Renal cortical epithelial cell (primary cell): ENCODE data around the gene ADPRH. TPM values are rescaled to one million over a fixed set of nuclear protein-coding genes. Genes with fewer than 3 reads are reported as not detected.
"Not testable (repeated sequence)": the region's sequence is repeated elsewhere in the genome, so short reads cannot be mapped to it uniquely, and the experiment has no call there.

ENCODE experiments used
- DNase-seq: peaks from one replicate; pipeline ENCODE4 v3.0.0-alpha.2; 2011; ENCODE audit warnings: low read depth
- total RNA-seq: library from RNA; depleted of rRNA; stranded (reverse); fragments of >200 nt; gene quantifications from 2 replicates; pipeline ENCODE4 v1.2.3, GENCODE V29; 2014

The ADPRH gene
- total RNA-seq, 1 donor from 2014 or later, result 6.6 TPM

DNA sequence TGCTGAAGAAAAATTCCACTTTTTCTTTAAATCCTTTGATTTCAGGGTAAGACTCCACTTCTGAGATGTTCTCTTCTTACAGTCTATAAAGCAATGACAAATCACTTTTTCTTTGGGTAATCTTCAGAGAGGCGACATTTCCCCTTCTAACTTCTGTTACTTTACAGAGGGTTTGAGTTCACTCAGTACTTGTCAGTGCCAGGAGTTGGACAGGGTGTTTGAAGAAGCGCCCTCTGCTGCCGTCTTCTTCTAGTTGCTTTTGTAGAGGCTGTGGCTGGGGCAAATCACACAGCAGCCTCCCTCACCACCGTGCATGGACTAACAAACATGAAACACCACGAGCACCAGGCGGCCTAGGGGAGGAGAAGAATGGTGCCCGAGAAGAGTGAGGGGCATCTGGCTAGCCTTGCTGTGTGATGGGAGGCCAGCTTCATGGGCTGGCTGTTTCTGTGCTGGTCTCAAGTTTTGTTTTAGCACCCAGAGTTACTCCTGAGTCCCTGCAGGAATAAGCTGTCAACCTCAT is 19.8 kb upstream of the ADPRH start, which contains the start of gene CD80:
Gene CD80 (minus strand): TSS at position 174 of the 523 bp plus-strand sequence. CDS start 1,886 bp downstream, outside the sequence.
- DNase-seq, result peak; percentile 58

DNA sequence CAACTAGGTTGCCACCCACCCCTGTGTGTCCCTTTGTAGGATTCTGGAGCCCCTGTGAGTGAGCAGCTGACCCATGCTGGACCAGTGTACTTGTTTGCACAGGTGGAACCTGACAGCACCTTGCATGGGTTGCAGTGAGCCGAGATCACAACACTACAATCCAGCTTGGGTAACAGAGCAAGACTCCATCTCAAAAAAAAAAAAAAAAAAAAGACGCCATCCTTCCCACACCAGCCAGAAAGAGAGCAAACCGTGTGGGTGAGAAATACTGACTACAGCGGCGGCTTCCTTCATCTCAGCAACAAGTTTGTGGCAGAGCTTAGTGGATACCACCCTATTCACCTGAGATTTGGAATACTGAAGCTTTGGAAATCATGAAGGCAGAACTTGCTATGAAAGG is 19.1 kb upstream of the ADPRH start:
- DNase-seq, result no peak

- peak; percentile 6 for DNase-seq
Observed at GRCh38 chr3:119562307-119562961, 16.9 kb upstream of the ADPRH start.

- DNase-seq, result not testable (repeated sequence)
Observed at GRCh38 chr3:119563334-119563733, 16.0 kb upstream of the ADPRH start.

GRCh38 chr3:119569156-119569555 is 10.1 kb upstream of the ADPRH start:
- no peak for DNase-seq

GRCh38 chr3:119570229-119570628 is 9.1 kb upstream of the ADPRH start:
- DNase-seq, result no peak

DNA sequence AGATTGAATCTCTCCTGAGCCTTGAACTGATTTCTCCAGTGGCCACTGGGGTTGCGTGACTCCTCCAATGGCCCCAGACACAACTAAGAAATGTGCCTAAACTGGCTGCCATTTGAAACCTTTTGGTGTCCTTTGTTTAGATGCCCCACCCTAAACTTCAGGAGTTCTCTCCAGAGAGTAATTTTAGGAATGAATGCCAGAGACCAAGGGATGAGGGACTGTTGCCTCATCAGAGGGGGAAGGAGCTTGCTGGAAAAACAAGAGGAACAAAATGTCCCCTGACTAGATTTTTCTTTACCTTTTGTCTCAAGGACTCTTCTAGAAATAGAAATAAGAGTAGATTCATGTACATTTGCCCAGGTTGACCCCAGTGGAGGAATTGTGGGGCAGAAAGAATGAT is 8.1 kb upstream of the ADPRH start:
- no peak for DNase-seq

- DNase-seq, result no peak
Observed at GRCh38 chr3:119571688-119572087, 7.6 kb upstream of the ADPRH start.

GRCh38 chr3:119575507-119575906 is 3.8 kb upstream of the ADPRH start:
- DNase-seq, result no peak

GRCh38 chr3:119580067-119580760 is 922 bp downstream of the ADPRH start:
- no peak for DNase-seq

GRCh38 chr3:119582178-119582577 is 2.9 kb downstream of the ADPRH start:
- peak; percentile 78 for DNase-seq

DNA sequence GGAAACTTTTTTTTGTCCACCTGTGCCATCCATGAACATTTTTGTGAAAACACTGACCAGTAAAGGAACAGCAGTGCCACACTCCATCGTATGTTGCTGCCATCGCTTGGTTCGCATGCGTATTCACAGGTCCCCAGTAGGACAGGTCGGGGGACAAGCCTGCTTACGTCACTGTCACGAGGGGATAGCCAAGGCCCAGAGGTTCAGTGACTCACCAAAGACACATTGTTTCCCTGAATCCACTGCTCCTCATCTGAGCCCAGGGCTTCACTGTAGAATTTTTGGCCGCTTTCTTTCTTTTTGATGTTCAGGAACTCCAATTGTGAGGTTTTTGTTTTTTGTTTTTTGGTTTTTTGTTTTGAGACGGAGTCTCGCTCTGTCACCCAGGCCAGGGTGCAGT is 5.9 kb downstream of the ADPRH start:
- DNase-seq, result no peak

- no peak for DNase-seq
Observed at GRCh38 chr3:119585856-119586570, 6.7 kb downstream of the ADPRH start.

DNA sequence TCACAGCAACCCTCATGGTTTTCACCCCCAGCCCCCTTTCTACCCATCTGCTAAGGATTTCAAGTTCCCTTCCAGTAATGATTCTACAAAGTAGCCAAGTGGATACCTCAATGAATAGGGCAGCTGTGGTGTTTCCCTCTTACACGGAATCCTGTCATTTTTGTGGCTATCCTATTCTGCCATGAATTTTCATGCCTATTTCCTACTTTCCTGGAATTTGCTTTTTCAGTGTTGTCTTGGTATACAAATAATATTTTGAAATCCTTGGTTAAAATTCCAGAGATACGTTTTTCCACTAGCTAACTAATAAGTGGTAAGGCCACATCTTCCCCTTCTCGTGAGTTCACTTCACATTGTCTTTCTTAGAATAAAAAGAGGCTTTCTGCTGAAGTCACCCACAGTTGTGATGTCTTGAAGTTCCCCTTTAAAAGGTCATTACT is 7.5 kb downstream of the ADPRH start:
- no peak for DNase-seq

DNA sequence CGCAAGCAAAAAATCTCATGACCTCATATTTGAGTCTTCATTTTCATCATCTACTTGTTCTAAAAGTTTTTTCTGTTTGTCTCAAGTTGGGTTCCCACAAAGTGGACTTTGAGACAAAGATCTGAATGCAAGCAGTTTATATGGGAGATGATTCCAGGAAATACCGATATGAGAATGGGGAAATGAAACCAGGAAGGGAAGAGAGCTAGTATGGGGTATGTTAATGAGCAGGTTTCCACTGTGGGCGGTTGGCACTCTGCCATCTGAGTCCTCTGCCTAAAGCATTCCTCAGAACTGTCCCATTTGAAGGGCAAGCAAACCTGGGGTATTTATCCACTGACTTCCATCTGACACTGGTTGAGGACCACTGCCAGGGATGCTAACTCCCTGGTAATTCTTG is 8.8 kb downstream of the ADPRH start:
- peak; percentile 29 for DNase-seq

- DNase-seq, result no peak
Observed at GRCh38 chr3:119589102-119589773, 9.9 kb downstream of the ADPRH start.

DNA sequence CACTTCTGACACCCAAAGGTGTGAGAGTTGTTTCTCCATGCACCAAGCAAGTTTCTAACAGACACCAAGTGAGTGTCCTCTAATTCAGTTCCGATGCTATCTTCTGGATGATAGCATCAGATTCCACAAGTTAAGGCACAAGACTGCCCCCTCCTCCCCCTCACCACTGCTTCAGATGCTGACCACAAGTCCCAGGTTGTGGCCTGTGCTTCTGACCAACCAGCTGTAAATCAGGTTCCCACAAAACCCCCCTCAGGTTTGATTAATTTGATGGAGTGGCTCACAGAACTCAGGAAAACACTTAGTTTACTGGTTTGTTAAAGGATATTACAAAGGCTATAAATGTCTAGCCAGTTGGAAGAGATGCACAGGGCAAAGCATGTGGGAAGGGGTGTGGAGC is 11.4 kb downstream of the ADPRH start:
- DNase-seq, result no peak

DNA sequence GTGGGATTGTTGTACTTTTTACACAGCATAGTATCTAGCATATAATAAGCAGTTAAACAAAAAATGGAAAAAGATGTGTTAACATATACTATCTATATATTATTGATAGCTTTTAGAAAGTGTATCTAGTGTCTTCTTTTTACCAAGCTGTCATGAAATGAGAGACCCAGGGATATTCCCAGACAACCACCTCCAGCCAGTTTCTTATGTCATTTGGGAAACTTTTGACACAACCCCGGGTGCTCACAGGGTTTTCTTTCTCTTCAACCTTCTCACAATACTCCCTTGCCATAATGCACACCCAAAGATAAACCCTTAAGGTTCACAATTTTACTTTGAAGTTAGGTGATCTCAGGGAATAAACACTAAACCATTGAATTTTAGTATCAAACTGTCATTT is 13.6 kb downstream of the ADPRH start:
- DNase-seq, result no peak

DNA sequence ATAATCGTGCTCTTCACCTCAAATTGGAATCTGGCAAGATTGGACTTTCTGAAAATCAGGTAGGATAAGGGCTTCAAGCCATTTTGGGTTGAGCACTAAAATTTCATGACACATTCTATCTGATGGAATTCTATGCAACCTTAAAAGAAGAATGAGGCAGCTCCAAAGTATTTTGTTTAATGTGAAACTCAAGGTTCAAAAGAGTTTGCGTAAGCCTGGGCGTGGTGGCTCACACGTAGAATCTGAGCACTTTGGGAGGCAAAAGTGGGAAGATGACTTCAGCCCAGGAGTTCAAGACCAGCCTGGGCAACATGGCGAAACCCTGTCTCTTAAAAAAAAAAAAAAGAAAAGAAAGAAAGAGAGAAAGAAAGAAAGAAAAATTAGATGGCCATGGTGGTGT is 14.8 kb downstream of the ADPRH start:
- no peak for DNase-seq

GRCh38 chr3:119594929-119595328 is 15.6 kb downstream of the ADPRH start:
- not testable (repeated sequence) for DNase-seq

DNA sequence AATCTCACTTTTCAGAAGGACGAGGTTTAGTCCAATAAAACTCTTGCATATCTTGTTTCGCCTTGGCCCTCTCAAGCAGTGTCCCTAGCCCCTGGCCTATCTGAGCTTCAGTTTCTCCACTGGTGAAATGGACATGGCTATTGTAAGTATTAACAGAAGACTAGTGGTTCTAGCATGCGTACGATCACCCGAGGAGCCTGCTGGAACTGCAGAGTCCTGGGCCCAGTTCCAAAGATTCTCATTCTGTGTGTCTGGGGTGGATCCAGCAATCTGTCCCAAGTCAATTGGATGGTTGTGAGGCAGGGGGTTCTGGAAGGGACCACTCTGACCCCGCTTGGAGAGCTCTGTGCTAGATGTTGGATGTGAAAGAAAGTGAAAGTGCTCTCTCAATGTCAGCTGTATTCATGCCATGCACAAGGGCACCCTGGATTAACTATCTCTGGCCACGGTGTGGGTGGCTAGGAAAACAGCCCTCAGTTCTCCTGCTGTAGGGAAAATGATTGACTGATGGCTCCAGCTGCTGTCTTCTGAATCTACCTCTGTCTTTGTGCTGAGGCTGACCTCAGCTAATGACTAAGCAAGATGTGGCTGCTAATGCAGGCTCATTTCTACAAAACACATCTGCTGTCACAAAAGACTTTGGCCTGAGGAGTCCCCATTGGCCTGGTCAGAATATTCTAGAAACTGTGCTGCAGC is 16.5 kb downstream of the ADPRH start:
- peak; percentile 63 for DNase-seq
